ENCODE data around the gene ESPN.

The ESPN gene

DNA sequence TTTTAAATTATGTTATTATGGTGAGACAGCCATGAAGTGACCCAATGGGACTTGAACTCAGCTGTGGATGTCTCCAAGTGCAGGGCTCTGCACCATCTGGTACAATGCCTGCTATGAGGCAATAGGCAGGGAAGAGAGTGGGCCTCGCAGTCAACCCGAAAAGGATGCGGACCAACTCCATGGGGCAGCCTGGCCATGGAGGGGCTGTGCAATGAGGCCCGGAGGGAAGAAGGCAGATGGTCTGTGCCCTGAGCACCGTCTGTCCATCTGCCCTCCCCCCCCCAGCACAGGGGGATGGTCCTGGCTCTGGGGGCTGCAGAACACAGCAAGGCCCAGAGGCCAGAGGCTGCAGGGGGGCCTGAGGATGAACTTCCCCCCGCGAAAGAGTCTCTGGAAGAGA lies 17.0 kb downstream of the ESPN start:
- no peak overlapping the region for H2BK12ac ChIP-seq (ENCODE audit: low read length)
- no peak overlapping the region for H2BK5ac ChIP-seq (ENCODE audit: low read depth, low read length, poor library complexity)
- DNase-seq, result no peak
- peaks cover 6 to 7% of the 10 kb centered on the region in 2 experiments for H3K4me1 ChIP-seq (ENCODE audit: control insufficient read depth in 1 of 2, insufficient read depth in 2 of 2, low read length in 2 of 2)
- H3K9me3 ChIP-seq (ENCODE audit: insufficient read depth, low read depth, low read length), result peaks cover 3% of the 10 kb centered on the region
- H3K14ac ChIP-seq (ENCODE audit: low read length), result no peak overlapping the region
- H3K79me2 ChIP-seq (ENCODE audit: control insufficient read depth, insufficient read depth, low read length, poor library complexity), result no peaks in the 10 kb centered on the region
- no peak overlapping the region for H3K23ac ChIP-seq (ENCODE audit: low read length)
- H3K4ac ChIP-seq (ENCODE audit: low read depth, low read length), result no peak overlapping the region
- WGBS (ENCODE audit: extremely low coverage, insufficient coverage, insufficient read length), result no CpG with 5 or more reads among the region's 7 CpGs
- no peak overlapping the region for H3K9ac ChIP-seq (ENCODE audit: low read length)
- no peak overlapping the region for H2AK5ac ChIP-seq (ENCODE audit: low read length)
- H3K27me3 ChIP-seq (ENCODE audit: insufficient read depth, low read length), result no peaks in the 10 kb centered on the region
- no peaks in the 10 kb centered on the region for H3K36me3 ChIP-seq (ENCODE audit: control insufficient read depth in 1 of 2, insufficient read depth in 2 of 2, low read length in 2 of 2)
- H2BK120ac ChIP-seq (ENCODE audit: insufficient read depth, low read length, poor library complexity), result no peak overlapping the region
- H4K8ac ChIP-seq (ENCODE audit: low read depth, low read length), result no peak overlapping the region
- no peak overlapping the region for H3K4me2 ChIP-seq (ENCODE audit: low read length)
- H3K4me3 ChIP-seq (ENCODE audit: low read depth, low read length), result no peak overlapping the region
- no peak overlapping the region for H2AFZ ChIP-seq (ENCODE audit: insufficient read depth, low read length, poor library complexity)
- H3K79me1 ChIP-seq (ENCODE audit: low read length), result peaks cover 3% of the 10 kb centered on the region
- H4K12ac ChIP-seq (ENCODE audit: low read depth, low read length), result no peak overlapping the region
- no peak overlapping the region for H3K18ac ChIP-seq (ENCODE audit: low read length)
- H3K27ac ChIP-seq (ENCODE audit: low read depth, low read length), result no peak overlapping the region
- H4K91ac ChIP-seq (ENCODE audit: low read depth, low read length), result no peak overlapping the region

DNA sequence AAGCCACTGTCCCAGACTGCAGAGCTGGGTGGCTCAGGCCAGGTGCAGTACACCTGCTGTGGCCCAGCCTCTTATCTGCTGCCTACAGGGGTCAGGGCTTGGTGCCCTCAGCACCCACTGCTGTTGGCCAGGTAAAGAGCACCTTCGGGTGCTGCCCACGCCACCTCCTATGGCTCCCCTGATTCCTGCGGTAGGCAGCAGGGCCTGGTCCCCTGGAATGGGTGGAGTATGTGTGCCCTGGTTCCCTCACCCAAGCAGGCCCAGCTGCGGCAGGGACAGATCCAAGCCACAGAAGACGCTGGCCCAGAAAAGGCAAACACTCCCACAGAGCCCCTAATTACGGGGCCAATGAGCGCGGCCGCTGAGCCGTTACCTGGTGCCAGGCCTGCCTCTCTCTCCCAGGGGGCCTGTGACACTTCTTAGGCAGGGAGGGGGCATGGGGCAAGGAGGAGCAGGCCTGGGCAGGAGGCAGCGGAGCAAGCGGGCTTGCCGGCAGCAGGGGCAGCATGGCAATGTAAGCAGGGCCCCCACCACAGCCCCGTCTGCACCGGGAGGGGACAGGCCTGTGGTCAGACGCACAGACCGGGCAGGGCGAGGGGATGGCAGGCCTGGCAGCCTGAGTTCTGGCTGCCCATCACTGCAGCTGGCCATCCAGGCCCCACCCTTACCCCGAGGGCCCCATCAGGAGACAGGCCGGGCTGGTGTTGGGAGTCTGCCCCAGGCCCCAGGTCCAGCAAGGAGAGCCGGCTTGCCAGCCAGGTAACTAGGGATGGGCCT lies 19.0 kb downstream of the ESPN start:
- DNase-seq, result no peak
- no peaks in the 10 kb centered on the region for H3K36me3 ChIP-seq (ENCODE audit: control insufficient read depth in 1 of 2, insufficient read depth in 2 of 2, low read length in 2 of 2)
- no peak overlapping the region for H2AK5ac ChIP-seq (ENCODE audit: low read length)
- H3K4ac ChIP-seq (ENCODE audit: low read depth, low read length), result no peak overlapping the region
- no peak overlapping the region for H3K14ac ChIP-seq (ENCODE audit: low read length)
- H3K27me3 ChIP-seq (ENCODE audit: insufficient read depth, low read length), result peaks cover 9% of the 10 kb centered on the region
- H2AFZ ChIP-seq (ENCODE audit: insufficient read depth, low read length, poor library complexity), result no peak overlapping the region
- H3K27ac ChIP-seq (ENCODE audit: low read depth, low read length), result no peak overlapping the region
- peaks cover 10 to 16% of the 10 kb centered on the region in 2 experiments for H3K4me1 ChIP-seq (ENCODE audit: control insufficient read depth in 1 of 2, insufficient read depth in 2 of 2, low read length in 2 of 2)
- no peak overlapping the region for H3K9ac ChIP-seq (ENCODE audit: low read length)
- no peak overlapping the region for H2BK120ac ChIP-seq (ENCODE audit: insufficient read depth, low read length, poor library complexity)
- no peak overlapping the region for H4K8ac ChIP-seq (ENCODE audit: low read depth, low read length)
- no peak overlapping the region for H4K91ac ChIP-seq (ENCODE audit: low read depth, low read length)
- no peak overlapping the region for H3K23ac ChIP-seq (ENCODE audit: low read length)
- no peak overlapping the region for H3K18ac ChIP-seq (ENCODE audit: low read length)
- no CpG with 5 or more reads among the region's 21 CpGs for WGBS (ENCODE audit: extremely low coverage, insufficient coverage, insufficient read length)
- no peak overlapping the region for H2BK12ac ChIP-seq (ENCODE audit: low read length)
- peaks cover 3% of the 10 kb centered on the region for H3K9me3 ChIP-seq (ENCODE audit: insufficient read depth, low read depth, low read length)
- no peak overlapping the region for H2BK5ac ChIP-seq (ENCODE audit: low read depth, low read length, poor library complexity)
- H4K12ac ChIP-seq (ENCODE audit: low read depth, low read length), result no peak overlapping the region
- H3K79me1 ChIP-seq (ENCODE audit: low read length), result peaks cover 3% of the 10 kb centered on the region
- H3K4me3 ChIP-seq (ENCODE audit: low read depth, low read length), result no peak overlapping the region
- H3K79me2 ChIP-seq (ENCODE audit: control insufficient read depth, insufficient read depth, low read length, poor library complexity), result no peaks in the 10 kb centered on the region
- no peak overlapping the region for H3K4me2 ChIP-seq (ENCODE audit: low read length)

DNA sequence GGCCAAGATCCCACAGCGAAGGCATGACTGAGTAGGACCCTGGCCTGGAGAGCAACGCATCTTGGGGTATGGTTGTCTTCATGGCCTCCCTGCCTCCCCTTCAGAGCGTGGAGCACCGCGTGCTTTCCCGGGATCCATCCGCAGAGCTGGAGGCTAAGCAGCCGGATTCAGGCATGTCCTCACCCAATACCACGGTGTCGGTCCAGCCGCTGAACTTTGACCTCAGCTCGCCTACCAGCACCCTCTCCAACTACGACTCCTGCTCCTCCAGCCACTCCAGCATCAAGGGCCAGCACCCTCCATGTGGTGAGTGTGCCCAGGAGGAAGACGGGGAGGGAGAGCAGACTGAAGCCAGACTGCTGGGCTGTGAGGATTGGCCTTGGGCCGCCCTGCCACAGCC lies 19.8 kb downstream of the ESPN start:
- Histone ChIP-seq H2AK5ac (ENCODE audit: low read length) (no peak overlapping the region), H3K27ac (ENCODE audit: low read depth, low read length) (no peak overlapping the region), H3K4ac (ENCODE audit: low read depth, low read length) (no peak overlapping the region), H3K79me2 (ENCODE audit: control insufficient read depth, insufficient read depth, low read length, poor library complexity) (no peaks in the 10 kb centered on the region), H3K23ac (ENCODE audit: low read length) (no peak overlapping the region), H2BK120ac (ENCODE audit: insufficient read depth, low read length, poor library complexity) (no peak overlapping the region), H2BK5ac (ENCODE audit: low read depth, low read length, poor library complexity) (no peak overlapping the region), H2BK12ac (ENCODE audit: low read length) (no peak overlapping the region), H4K91ac (ENCODE audit: low read depth, low read length) (no peak overlapping the region), H3K4me2 (ENCODE audit: low read length) (no peak overlapping the region), H3K79me1 (ENCODE audit: low read length) (peaks cover 3% of the 10 kb centered on the region), H3K9me3 (ENCODE audit: insufficient read depth, low read depth, low read length) (peaks cover 3% of the 10 kb centered on the region), H4K12ac (ENCODE audit: low read depth, low read length) (no peak overlapping the region), H3K4me1 (ENCODE audit: control insufficient read depth in 1 of 2, insufficient read depth in 2 of 2, low read length in 2 of 2) (peaks cover 10 to 18% of the 10 kb centered on the region in 2 experiments), H3K4me3 (ENCODE audit: low read depth, low read length) (peak overlapping the region; percentile 8), H4K8ac (ENCODE audit: low read depth, low read length) (no peak overlapping the region), H3K27me3 (ENCODE audit: insufficient read depth, low read length) (peaks cover 17% of the 10 kb centered on the region), H2AFZ (ENCODE audit: insufficient read depth, low read length, poor library complexity) (no peak overlapping the region), H3K18ac (ENCODE audit: low read length) (no peak overlapping the region), H3K14ac (ENCODE audit: low read length) (no peak overlapping the region), H3K9ac (ENCODE audit: low read length) (no peak overlapping the region), H3K36me3 (ENCODE audit: control insufficient read depth in 1 of 2, insufficient read depth in 2 of 2, low read length in 2 of 2) (no peaks in the 10 kb centered on the region)
- DNase-seq, result no peak
- WGBS (ENCODE audit: extremely low coverage, insufficient coverage, insufficient read length), result no CpG with 5 or more reads among the region's 15 CpGs

- peak in 1 of 2 donors; percentile 48 for DNase-seq
- Histone ChIP-seq H3K4ac (ENCODE audit: low read depth, low read length) (no peak overlapping the region), H4K91ac (ENCODE audit: low read depth, low read length) (no peak overlapping the region), H3K14ac (ENCODE audit: low read length) (no peak overlapping the region), H3K4me2 (ENCODE audit: low read length) (no peak overlapping the region), H3K4me3 (ENCODE audit: low read depth, low read length) (no peak overlapping the region), H3K27me3 (ENCODE audit: insufficient read depth, low read length) (peaks cover 21% of the 10 kb centered on the region), H3K27ac (ENCODE audit: low read depth, low read length) (no peak overlapping the region), H2AK5ac (ENCODE audit: low read length) (no peak overlapping the region), H3K9me3 (ENCODE audit: insufficient read depth, low read depth, low read length) (peaks cover 3% of the 10 kb centered on the region), H2AFZ (ENCODE audit: insufficient read depth, low read length, poor library complexity) (no peak overlapping the region), H3K79me1 (ENCODE audit: low read length) (no peaks in the 10 kb centered on the region), H3K79me2 (ENCODE audit: control insufficient read depth, insufficient read depth, low read length, poor library complexity) (no peaks in the 10 kb centered on the region), H3K36me3 (ENCODE audit: control insufficient read depth in 1 of 2, insufficient read depth in 2 of 2, low read length in 2 of 2) (no peaks in the 10 kb centered on the region), H3K4me1 (ENCODE audit: control insufficient read depth in 1 of 2, insufficient read depth in 2 of 2, low read length in 2 of 2) (peaks cover 6 to 16% of the 10 kb centered on the region in 2 experiments), H4K12ac (ENCODE audit: low read depth, low read length) (no peak overlapping the region), H2BK120ac (ENCODE audit: insufficient read depth, low read length, poor library complexity) (no peak overlapping the region), H4K8ac (ENCODE audit: low read depth, low read length) (no peak overlapping the region), H3K23ac (ENCODE audit: low read length) (no peak overlapping the region), H3K18ac (ENCODE audit: low read length) (no peak overlapping the region), H3K9ac (ENCODE audit: low read length) (no peak overlapping the region), H2BK5ac (ENCODE audit: low read depth, low read length, poor library complexity) (no peak overlapping the region), H2BK12ac (ENCODE audit: low read length) (no peak overlapping the region)
- no CpG with 5 or more reads among the region's 19 CpGs for WGBS (ENCODE audit: extremely low coverage, insufficient coverage, insufficient read length)
Observed at GRCh38 chr1:6445062-6445763, 20.6 kb downstream of the ESPN start.
